ENCODE measurements around the gene WFDC13.

The WFDC13 gene

GRCh38 chr20:45735988-45736387, 34.1 kb downstream of the WFDC13 start:
- no peaks in the 10 kb centered on the region for H3K27me3 ChIP-seq (ENCODE audit: control insufficient read depth, insufficient read depth, low read length)
- no peaks in the 10 kb centered on the region for H3K79me2 ChIP-seq
- no peak overlapping the region for H2AFZ ChIP-seq
- H3K9ac ChIP-seq: no peak overlapping the region
- H3K4me2 ChIP-seq (ENCODE audit: low read length): no peak overlapping the region
- H3K4me3 ChIP-seq (ENCODE audit: low read depth, low read length): no peak overlapping the region
- no peaks in the 10 kb centered on the region for H3K9me3 ChIP-seq (ENCODE audit: control insufficient read depth, low read length)
- no peak overlapping the region for H3K27ac ChIP-seq
- no peaks in the 10 kb centered on the region for H3K4me1 ChIP-seq
- H3K36me3 ChIP-seq (ENCODE audit: control insufficient read depth, insufficient read depth, low read length): no peaks in the 10 kb centered on the region
- no peak for TF ChIP-seq CTCF (IDR thresholded peaks at IDR 0.05)

- H3K27ac ChIP-seq: no peak overlapping the region
- no peaks in the 10 kb centered on the region for H3K36me3 ChIP-seq (ENCODE audit: control insufficient read depth, insufficient read depth, low read length)
- TF ChIP-seq CTCF (IDR thresholded peaks at IDR 0.05): no peak
- H3K4me1 ChIP-seq: no peaks in the 10 kb centered on the region
- H3K9ac ChIP-seq: no peak overlapping the region
- H3K4me3 ChIP-seq (ENCODE audit: low read depth, low read length): no peak overlapping the region
- no peak overlapping the region for H3K4me2 ChIP-seq (ENCODE audit: low read length)
- H3K79me2 ChIP-seq: no peaks in the 10 kb centered on the region
- H3K27me3 ChIP-seq (ENCODE audit: control insufficient read depth, insufficient read depth, low read length): no peaks in the 10 kb centered on the region
- H2AFZ ChIP-seq: no peak overlapping the region
- no peaks in the 10 kb centered on the region for H3K9me3 ChIP-seq (ENCODE audit: control insufficient read depth, low read length)
Measured at GRCh38 chr20:45742596-45742995, 40.8 kb downstream of the WFDC13 start.

- Histone ChIP-seq H3K27me3 (ENCODE audit: control insufficient read depth, insufficient read depth, low read length) (no peaks in the 10 kb centered on the region), H3K36me3 (ENCODE audit: control insufficient read depth, insufficient read depth, low read length) (no peaks in the 10 kb centered on the region), H3K4me3 (ENCODE audit: low read depth, low read length) (no peak overlapping the region), H3K79me2 (no peaks in the 10 kb centered on the region), H3K4me2 (ENCODE audit: low read length) (no peak overlapping the region), H3K27ac (no peak overlapping the region), H3K4me1 (no peaks in the 10 kb centered on the region), H3K9ac (no peak overlapping the region), H3K9me3 (ENCODE audit: control insufficient read depth, low read length) (no peaks in the 10 kb centered on the region), H2AFZ (no peak overlapping the region)
- TF ChIP-seq CTCF (IDR thresholded peaks at IDR 0.05): no peak
Measured at GRCh38 chr20:45745015-45745414, 43.2 kb downstream of the WFDC13 start.

- Histone ChIP-seq H3K9me3 (ENCODE audit: control insufficient read depth, low read length) (no peaks in the 10 kb centered on the region), H3K4me1 (no peaks in the 10 kb centered on the region), H3K79me2 (no peaks in the 10 kb centered on the region), H3K27me3 (ENCODE audit: control insufficient read depth, insufficient read depth, low read length) (no peaks in the 10 kb centered on the region), H3K27ac (no peak overlapping the region), H3K9ac (no peak overlapping the region), H3K4me3 (ENCODE audit: low read depth, low read length) (no peak overlapping the region), H3K4me2 (ENCODE audit: low read length) (no peak overlapping the region), H2AFZ (no peak overlapping the region), H3K36me3 (ENCODE audit: control insufficient read depth, insufficient read depth, low read length) (no peaks in the 10 kb centered on the region)
- TF ChIP-seq CTCF (IDR thresholded peaks at IDR 0.05): no peak
Measured at GRCh38 chr20:45751721-45752120, 49.9 kb downstream of the WFDC13 start.

- Histone ChIP-seq H3K4me2 (ENCODE audit: low read length) (no peak overlapping the region), H3K9me3 (ENCODE audit: control insufficient read depth, low read length) (no peaks in the 10 kb centered on the region), H3K4me1 (no peaks in the 10 kb centered on the region), H2AFZ (no peak overlapping the region), H3K9ac (no peak overlapping the region), H3K27me3 (ENCODE audit: control insufficient read depth, insufficient read depth, low read length) (no peaks in the 10 kb centered on the region), H3K4me3 (ENCODE audit: low read depth, low read length) (no peak overlapping the region), H3K27ac (no peak overlapping the region), H3K79me2 (no peaks in the 10 kb centered on the region), H3K36me3 (ENCODE audit: control insufficient read depth, insufficient read depth, low read length) (no peaks in the 10 kb centered on the region)
- no peak for TF ChIP-seq CTCF (IDR thresholded peaks at IDR 0.05)
Measured at GRCh38 chr20:45752746-45753145, 50.9 kb downstream of the WFDC13 start.
